Measurements from ENCODE around the gene CLEC4G.

Gene CLEC4G

DNA sequence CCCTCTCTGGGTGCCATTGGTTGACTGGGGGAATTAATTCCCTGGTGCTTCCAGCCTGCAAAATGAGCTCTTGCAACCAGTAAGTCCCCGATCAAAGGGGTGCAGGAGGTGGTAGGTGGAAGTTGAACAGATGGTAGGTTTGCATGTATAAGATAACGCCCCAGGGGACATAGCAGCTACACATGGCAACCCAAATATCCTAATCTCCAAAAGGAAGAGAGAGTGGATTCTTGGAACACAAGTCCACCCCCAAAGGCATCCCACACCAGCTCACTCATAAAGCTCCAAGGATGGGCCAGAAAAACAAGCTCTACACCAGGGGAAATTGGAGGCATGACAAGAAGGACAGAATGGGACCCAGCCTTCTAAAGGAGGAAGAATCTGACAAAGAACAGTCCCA is 10.7 kb upstream of the CLEC4G start:
- no peak for DNase-seq (ENCODE audit: low read depth in 2 of 2)
- TF ChIP-seq CTCF (IDR thresholded peaks at IDR 0.05; ENCODE audit: low read depth, low read length): no peak
- H3K4me3 ChIP-seq (replicated peaks in 1 of 2; ENCODE audit: low read depth in 2 of 2, low read length in 2 of 2): no peak overlapping the region

GRCh38 chr19:7740682-7741054 is 8.8 kb upstream of the CLEC4G start:
- TF ChIP-seq CTCF (IDR thresholded peaks at IDR 0.05; ENCODE audit: low read depth, low read length): no peak
- no peak overlapping the region for H3K4me3 ChIP-seq (replicated peaks in 1 of 2; ENCODE audit: low read depth in 2 of 2, low read length in 2 of 2)
- no peak for DNase-seq (ENCODE audit: low read depth in 2 of 2)

- TF ChIP-seq CTCF (IDR thresholded peaks at IDR 0.05; ENCODE audit: low read depth, low read length): no peak
- no peak for DNase-seq (ENCODE audit: low read depth in 2 of 2)
- H3K4me3 ChIP-seq (replicated peaks in 1 of 2; ENCODE audit: low read depth in 2 of 2, low read length in 2 of 2): no peak overlapping the region
These were observed 8.1 kb upstream of the CLEC4G start for GRCh38 chr19:7739801-7740681.

DNA sequence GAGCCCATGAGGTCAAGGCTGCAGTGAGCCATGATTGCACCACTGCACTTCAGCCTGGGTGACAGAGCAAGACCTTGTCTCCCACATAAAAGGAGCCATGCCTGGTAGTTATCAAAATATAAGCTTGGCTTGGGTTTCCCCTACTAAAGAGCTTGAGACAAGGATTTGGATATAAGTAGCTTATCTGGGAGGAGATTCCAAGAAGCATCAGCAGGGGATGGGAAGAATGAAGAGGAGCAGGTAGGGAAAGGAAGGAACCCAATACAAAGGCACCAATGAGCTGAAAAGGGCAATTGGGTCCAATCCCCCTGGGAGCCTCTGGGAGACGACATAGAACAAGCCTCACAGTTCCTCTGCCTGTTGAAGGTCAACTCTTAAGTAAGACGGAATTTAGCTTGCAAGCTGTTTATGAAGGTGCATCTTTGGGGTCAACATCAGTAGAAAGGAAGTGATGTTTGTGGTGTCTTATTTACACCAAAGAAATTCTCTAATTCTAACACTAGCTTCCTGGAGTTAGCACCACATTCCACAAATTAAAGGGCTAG is 7.4 kb upstream of the CLEC4G start:
- no peak for TF ChIP-seq CTCF (IDR thresholded peaks at IDR 0.05; ENCODE audit: low read depth, low read length)
- DNase-seq (ENCODE audit: low read depth in 2 of 2): no peak
- H3K4me3 ChIP-seq (replicated peaks in 1 of 2; ENCODE audit: low read depth in 2 of 2, low read length in 2 of 2): no peak overlapping the region

DNA sequence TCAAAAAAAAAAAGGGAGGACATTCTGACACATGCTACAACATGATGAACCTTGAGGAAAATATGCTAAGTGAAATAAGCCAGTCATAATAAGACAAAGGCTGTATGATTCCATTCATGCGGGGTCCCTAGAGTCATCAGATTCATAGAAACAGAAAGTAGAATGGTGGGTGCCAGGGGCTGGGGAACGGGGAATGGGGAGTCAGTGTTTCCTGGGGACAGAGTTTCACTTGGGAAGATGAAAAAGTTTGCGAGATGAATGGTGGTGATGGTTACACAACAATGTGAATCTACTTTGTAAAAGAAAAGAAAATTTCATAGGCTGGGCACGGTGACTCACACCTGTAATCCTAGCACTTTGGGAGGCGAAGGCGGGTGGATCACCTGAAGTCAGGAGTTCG is 6.1 kb upstream of the CLEC4G start:
- DNase-seq (ENCODE audit: low read depth in 2 of 2): no peak
- H3K4me3 ChIP-seq (replicated peaks in 1 of 2; ENCODE audit: low read depth in 2 of 2, low read length in 2 of 2): no peak overlapping the region
- TF ChIP-seq CTCF (IDR thresholded peaks at IDR 0.05; ENCODE audit: low read depth, low read length): no peak

DNA sequence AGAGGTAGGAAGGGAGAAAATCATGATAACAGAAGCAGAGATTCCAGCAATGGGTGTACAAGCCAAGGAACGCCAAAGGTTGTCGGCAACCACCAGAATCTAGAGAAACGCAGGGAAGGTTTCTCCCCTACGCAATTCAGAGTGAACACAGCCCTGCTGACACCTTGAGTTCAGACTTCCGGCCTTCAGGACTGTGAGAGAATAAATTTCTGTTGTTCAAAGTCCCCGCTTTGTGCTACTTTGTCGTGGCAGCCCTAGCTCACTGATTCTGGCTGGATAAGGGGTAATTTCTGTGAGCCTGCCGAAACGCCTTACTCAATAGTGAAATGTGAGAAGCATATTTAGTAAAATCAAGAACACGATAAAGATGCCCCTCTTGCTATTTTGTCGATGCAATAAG is 5.3 kb upstream of the CLEC4G start:
- no peak for TF ChIP-seq CTCF (IDR thresholded peaks at IDR 0.05; ENCODE audit: low read depth, low read length)
- H3K4me3 ChIP-seq (replicated peaks in 1 of 2; ENCODE audit: low read depth in 2 of 2, low read length in 2 of 2): no peak overlapping the region
- DNase-seq (ENCODE audit: low read depth in 2 of 2): no peak

Data from cardiac fibroblast (primary cell).